Activated CD4-positive, alpha-beta memory T cell treated with anti-CD3 and anti-CD28 coated beads, Interleukin-2, amount 10 ng/mL, durations not matched to agents 7 days and 5 days (primary cell): Measurements from ENCODE around the gene GIPC1. TPM values are rescaled to one million over a fixed set of nuclear protein-coding genes. Genes with fewer than 3 reads are reported as not detected.
A peak's percentile ranks its signal among the peaks of the same experiment; 100 is the strongest.
"Not testable (repeated sequence)": the region's sequence is repeated elsewhere in the genome, so short reads cannot be mapped to it uniquely, and the experiment has no call there.

ENCODE experiments used
- CTCF ChIA-PET: fragments of 350-600 bp; sonication (Branson Sonifier 250); formaldehyde crosslinking; loops from one replicate; lab custom pipeline; 2021; ENCODE audit warnings: antibody characterized with exemption, inconsistent platforms; lab: Charles Lee
- POLR2A ChIA-PET: fragments of 350-600 bp; sonication (Branson Sonifier 250); formaldehyde crosslinking; loops from one replicate; lab custom pipeline; 2021; ENCODE audit warnings: antibody characterized with exemption; lab: Charles Lee
- DNase-seq: peaks from one replicate; pipeline ENCODE4 v3.0.0-alpha.2; 2020
- H3K27ac Mint-ChIP-seq: one replicate; pipeline ENCODE4 v1.8.0; 2021; ENCODE audit warnings: mild to moderate bottlenecking, mixed read lengths
- H3K27me3 Mint-ChIP-seq: one replicate; pipeline ENCODE4 v1.8.0; 2021; ENCODE audit warnings: mixed read lengths
- H3K36me3 Mint-ChIP-seq: one replicate; pipeline ENCODE4 v1.8.0; 2021; ENCODE audit warnings: low read depth, mixed read lengths
- H3K4me1 Mint-ChIP-seq: one replicate; pipeline ENCODE4 v1.8.0; 2021; ENCODE audit warnings: mixed read lengths
- H3K4me3 Mint-ChIP-seq: one replicate; pipeline ENCODE4 v1.8.0; 2021; ENCODE audit warnings: mild to moderate bottlenecking, mixed read lengths
- H3K9me3 Mint-ChIP-seq: one replicate; pipeline ENCODE4 v1.8.0; 2021; ENCODE audit warnings: mixed read lengths
- total RNA-seq, 2 experiments: library from RNA; stranded (reverse); gene quantifications; one replicate each; pipeline ENCODE4 v1.2.3, GENCODE V29; 2021

The GIPC1 gene, protein sequence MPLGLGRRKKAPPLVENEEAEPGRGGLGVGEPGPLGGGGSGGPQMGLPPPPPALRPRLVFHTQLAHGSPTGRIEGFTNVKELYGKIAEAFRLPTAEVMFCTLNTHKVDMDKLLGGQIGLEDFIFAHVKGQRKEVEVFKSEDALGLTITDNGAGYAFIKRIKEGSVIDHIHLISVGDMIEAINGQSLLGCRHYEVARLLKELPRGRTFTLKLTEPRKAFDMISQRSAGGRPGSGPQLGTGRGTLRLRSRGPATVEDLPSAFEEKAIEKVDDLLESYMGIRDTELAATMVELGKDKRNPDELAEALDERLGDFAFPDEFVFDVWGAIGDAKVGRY
- total RNA-seq, result 10 to 100 TPM; 39.8 to 40.0 TPM

GRCh38 chr19:14496029-14496833 is at the start of gene GIPC1:
GIPC1 (minus strand) TSS chr19:14496127; CDS start chr19:14482976, 13,151 bp downstream.
- peak; percentile 84 for DNase-seq
- peak within 1 kb of the TSS; percentile 74 for H3K27ac Mint-ChIP-seq
- peaks cover 25% of the 10 kb centered on the region for H3K4me1 Mint-ChIP-seq
- CTCF ChIA-PET, result interaction anchor here (0.7 to 4.5 kb wide), 7 partner anchors 9 to 359 kb away, joined by 3 to 35 read pairs (median 4); partner anchors contain the start of genes ASF1B and PKN1
- POLR2A ChIA-PET, result interaction anchor here (0.7 to 16.0 kb wide), 9 partner anchors 9 to 360 kb away, joined by 3 to 316 read pairs (median 4); partner anchors contain the start of genes ASF1B, DDX39A, DNAJB1 and PKN1
- H3K4me3 Mint-ChIP-seq, result peak within 1 kb of the TSS; percentile 82
- peaks cover 3% of the 10 kb centered on the region for H3K27me3 Mint-ChIP-seq
- no peaks in the 10 kb centered on the region for H3K9me3 Mint-ChIP-seq
- H3K36me3 Mint-ChIP-seq, result peaks cover 13% of the 10 kb centered on the region

- Mint-ChIP-seq H3K27me3 (no peaks in the 10 kb centered on the region), H3K4me1 (peaks cover 7% of the 10 kb centered on the region), H3K4me3 (no peak overlapping the region), H3K36me3 (peaks cover 15% of the 10 kb centered on the region), H3K9me3 (no peaks in the 10 kb centered on the region), H3K27ac (no peak overlapping the region)
- POLR2A ChIA-PET, result interaction anchor here (1.1 kb wide), 1 partner anchor 23 kb away, joined by 3 read pairs; no protein-coding TSS in a partner anchor
- CTCF ChIA-PET, result no interaction called here
- no peak for DNase-seq
Measured at GRCh38 chr19:14545716-14546082, 49.8 kb upstream of the GIPC1 start.

GRCh38 chr19:14544977-14545715 is 49.2 kb upstream of the GIPC1 start:
- POLR2A ChIA-PET, result interaction anchor here (1.1 kb wide), 1 partner anchor 24 kb away, joined by 3 read pairs; no protein-coding TSS in a partner anchor
- Mint-ChIP-seq H3K4me3 (no peak overlapping the region), H3K4me1 (peaks cover 6% of the 10 kb centered on the region), H3K27me3 (no peaks in the 10 kb centered on the region), H3K36me3 (peaks cover 15% of the 10 kb centered on the region), H3K9me3 (no peaks in the 10 kb centered on the region), H3K27ac (no peak overlapping the region)
- DNase-seq, result no peak
- CTCF ChIA-PET, result no interaction called here

- POLR2A ChIA-PET, result no interaction called here
- Mint-ChIP-seq H3K27me3 (no peaks in the 10 kb centered on the region), H3K27ac (no peak overlapping the region), H3K4me3 (no peak overlapping the region), H3K9me3 (no peaks in the 10 kb centered on the region), H3K4me1 (peaks cover 11% of the 10 kb centered on the region), H3K36me3 (peaks cover 18% of the 10 kb centered on the region)
- no peak for DNase-seq
- CTCF ChIA-PET, result no interaction called here
Measured at GRCh38 chr19:14544047-14544446, 48.1 kb upstream of the GIPC1 start.

GRCh38 chr19:14542711-14543328 is 46.9 kb upstream of the GIPC1 start:
- Mint-ChIP-seq H3K9me3 (no peaks in the 10 kb centered on the region), H3K4me1 (peaks cover 11% of the 10 kb centered on the region), H3K36me3 (peaks cover 10% of the 10 kb centered on the region), H3K4me3 (no peak overlapping the region), H3K27ac (no peak overlapping the region), H3K27me3 (no peaks in the 10 kb centered on the region)
- ChIA-PET CTCF (interaction anchor here (0.7 kb wide), 1 partner anchor 39 kb away, joined by 3 read pairs; no protein-coding TSS in a partner anchor), POLR2A (no interaction called here)
- DNase-seq, result no peak

DNA sequence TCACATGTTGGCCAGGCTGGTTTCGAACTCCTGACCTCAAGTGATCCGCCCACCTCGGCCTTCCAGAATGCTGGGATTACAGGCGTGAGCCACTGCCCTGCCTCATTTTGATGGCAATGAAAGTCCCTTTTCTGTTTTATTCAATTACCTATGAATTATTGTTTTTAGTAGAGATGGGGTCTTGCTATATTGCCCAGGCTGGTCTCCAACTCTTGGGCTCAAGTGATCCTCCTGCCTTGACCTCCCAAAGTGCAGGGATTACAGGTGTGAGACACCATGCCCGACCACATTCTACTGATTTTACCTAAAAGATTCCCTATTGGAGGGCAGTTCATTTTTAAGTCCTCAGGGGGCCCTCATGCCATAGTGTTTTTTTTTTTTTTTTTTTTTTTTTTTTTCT is 46.1 kb upstream of the GIPC1 start:
- H3K9me3 Mint-ChIP-seq, POLR2A ChIA-PET, H3K27me3 Mint-ChIP-seq, DNase-seq, H3K4me3 Mint-ChIP-seq, H3K36me3 Mint-ChIP-seq, H3K27ac Mint-ChIP-seq, CTCF ChIA-PET: not testable (repeated sequence)
- H3K4me1 Mint-ChIP-seq, result peaks cover 14% of the 10 kb centered on the region

- CTCF ChIA-PET, result interaction anchor here (0.8 kb wide), 1 partner anchor 37 kb away, joined by 3 read pairs; no protein-coding TSS in a partner anchor
- POLR2A ChIA-PET, result no interaction called here
- Mint-ChIP-seq H3K9me3 (no peaks in the 10 kb centered on the region), H3K36me3 (peaks cover 10% of the 10 kb centered on the region), H3K27me3 (no peaks in the 10 kb centered on the region), H3K4me1 (peaks cover 19% of the 10 kb centered on the region), H3K4me3 (no peak overlapping the region), H3K27ac (no peak overlapping the region)
- no peak for DNase-seq
Measured at GRCh38 chr19:14540741-14541525, 45.0 kb upstream of the GIPC1 start.

GRCh38 chr19:14536926-14537692 is 41.2 kb upstream of the GIPC1 start:
- H3K27me3 Mint-ChIP-seq, result no peaks in the 10 kb centered on the region
- H3K4me1 Mint-ChIP-seq, result peaks cover 22% of the 10 kb centered on the region
- no peak overlapping the region for H3K27ac Mint-ChIP-seq
- H3K4me3 Mint-ChIP-seq, result no peak overlapping the region
- peaks cover 19% of the 10 kb centered on the region for H3K36me3 Mint-ChIP-seq
- CTCF ChIA-PET, result interaction anchor here (0.7 kb wide), 1 partner anchor 31 kb away, joined by 4 read pairs; no protein-coding TSS in a partner anchor
- POLR2A ChIA-PET, result interaction anchor here (1.6 kb wide), 1 partner anchor 10 kb away, joined by 3 read pairs; no protein-coding TSS in a partner anchor
- peak; percentile 61 for DNase-seq
- H3K9me3 Mint-ChIP-seq, result no peaks in the 10 kb centered on the region

GRCh38 chr19:14533450-14533849 is 37.5 kb upstream of the GIPC1 start:
- CTCF ChIA-PET, result interaction anchor here (1.3 kb wide), 1 partner anchor 27 kb away, joined by 3 read pairs; no protein-coding TSS in a partner anchor
- Mint-ChIP-seq H3K4me1 (peaks cover 35% of the 10 kb centered on the region), H3K27ac (no peak overlapping the region), H3K9me3 (no peaks in the 10 kb centered on the region), H3K27me3 (no peaks in the 10 kb centered on the region), H3K4me3 (no peak overlapping the region), H3K36me3 (peaks cover 9% of the 10 kb centered on the region)
- POLR2A ChIA-PET, result interaction anchor here (6.9 kb wide), 1 partner anchor 14 kb away, joined by 84 read pairs; the partner anchor contains the start of gene DNAJB1
- DNase-seq, result no peak

DNA sequence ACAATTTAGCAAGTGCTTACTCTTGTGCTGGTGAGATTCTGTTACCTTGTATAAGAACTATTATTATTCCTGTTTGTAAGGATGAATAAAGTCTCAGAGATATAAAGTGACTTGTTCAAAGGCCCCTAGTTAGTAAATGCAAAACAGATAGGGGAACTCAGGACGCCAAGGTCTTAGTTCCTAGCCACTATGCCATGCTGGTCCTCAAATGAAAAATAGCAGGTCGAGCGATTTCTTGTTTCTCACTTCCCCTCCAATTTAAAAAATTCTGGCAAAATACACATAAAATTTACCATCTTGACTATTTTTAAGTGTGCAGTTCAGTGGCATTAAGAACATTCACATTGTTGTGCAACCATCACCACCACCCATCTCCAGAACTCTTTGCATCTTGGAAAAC is 34.6 kb upstream of the GIPC1 start:
- Mint-ChIP-seq H3K27ac (peak overlapping the region; percentile 3), H3K9me3 (no peaks in the 10 kb centered on the region), H3K27me3 (no peaks in the 10 kb centered on the region), H3K4me3 (peak overlapping the region; percentile 95), H3K4me1 (peaks cover 30% of the 10 kb centered on the region), H3K36me3 (peaks cover 9% of the 10 kb centered on the region)
- no peak for DNase-seq
- POLR2A ChIA-PET, result interaction anchor here (1.0 to 6.9 kb wide), 3 partner anchors 11 to 26 kb away, joined by 5 to 84 read pairs (median 5); partner anchors contain the start of gene DNAJB1
- CTCF ChIA-PET, result no interaction called here

GRCh38 chr19:14530005-14530348 is 34.0 kb upstream of the GIPC1 start:
- Mint-ChIP-seq H3K36me3 (peaks cover 9% of the 10 kb centered on the region), H3K27ac (peak overlapping the region; percentile 91), H3K27me3 (no peaks in the 10 kb centered on the region), H3K4me3 (peak overlapping the region; percentile 95), H3K9me3 (no peaks in the 10 kb centered on the region), H3K4me1 (peaks cover 30% of the 10 kb centered on the region)
- ChIA-PET CTCF (no interaction called here), POLR2A (interaction anchor here (1.0 to 6.9 kb wide), 3 partner anchors 10 to 26 kb away, joined by 5 to 84 read pairs (median 5); partner anchors contain the start of gene DNAJB1)
- no peak for DNase-seq
